GM12874 (cell line): Measurements from ENCODE around the gene PAPPA2.

Experiments used
- CTCF ChIP-seq: IDR thresholded peaks from 2 replicates; pipeline ENCODE4 v1.5.1; 2011; ENCODE audit warnings: low read depth, mild to moderate bottlenecking, control low read depth, low read length, moderate library complexity; ENCODE audit not compliant: insufficient read depth

The PAPPA2 gene

DNA sequence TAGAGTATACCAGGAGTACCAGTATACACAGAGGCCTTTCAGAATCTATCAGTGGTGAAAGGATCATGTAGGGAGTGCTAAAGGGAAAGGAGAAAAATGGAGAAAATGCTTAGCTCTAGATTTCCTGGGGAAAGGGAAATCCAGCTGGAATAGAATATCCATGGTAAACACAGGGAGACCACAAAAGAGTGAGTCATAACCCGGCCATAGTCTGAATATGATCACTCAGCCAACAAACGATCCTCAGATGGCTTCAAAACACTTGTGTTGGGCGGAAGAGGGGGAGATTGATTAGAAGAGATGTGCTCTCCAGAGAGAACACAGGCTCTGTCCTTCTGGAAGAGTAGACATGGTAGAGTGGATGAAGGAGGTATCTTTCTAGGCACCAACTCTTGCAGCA lies 180.6 kb downstream of the PAPPA2 start:
- no peak for TF ChIP-seq CTCF

DNA sequence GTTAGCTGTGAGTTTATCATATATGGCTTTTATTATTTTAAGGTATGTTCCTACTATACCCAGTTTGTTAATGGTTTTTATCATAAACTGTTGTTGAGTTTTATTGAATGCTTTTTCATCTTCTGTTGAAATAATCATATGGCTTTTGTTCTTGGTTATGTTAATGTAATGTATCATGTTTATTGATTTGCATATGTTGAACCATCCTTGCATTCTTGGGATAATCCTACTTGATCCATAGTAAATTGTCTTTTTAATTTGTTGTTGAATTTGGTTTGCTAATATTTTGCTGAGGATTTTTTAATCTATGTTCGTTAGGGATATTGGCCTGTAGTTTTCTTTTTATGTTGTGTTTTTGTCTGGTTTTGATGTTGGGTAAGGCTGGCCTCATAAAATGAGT lies 185.6 kb downstream of the PAPPA2 start:
- no peak for TF ChIP-seq CTCF

- no peak for TF ChIP-seq CTCF
Measured at GRCh38 chr1:176656257-176656995, 193.5 kb downstream of the PAPPA2 start.

- TF ChIP-seq CTCF, result no peak
Measured at GRCh38 chr1:176669782-176670181, 206.8 kb downstream of the PAPPA2 start.

- TF ChIP-seq CTCF, result no peak
Measured at GRCh38 chr1:176670853-176671252, 207.9 kb downstream of the PAPPA2 start.

DNA sequence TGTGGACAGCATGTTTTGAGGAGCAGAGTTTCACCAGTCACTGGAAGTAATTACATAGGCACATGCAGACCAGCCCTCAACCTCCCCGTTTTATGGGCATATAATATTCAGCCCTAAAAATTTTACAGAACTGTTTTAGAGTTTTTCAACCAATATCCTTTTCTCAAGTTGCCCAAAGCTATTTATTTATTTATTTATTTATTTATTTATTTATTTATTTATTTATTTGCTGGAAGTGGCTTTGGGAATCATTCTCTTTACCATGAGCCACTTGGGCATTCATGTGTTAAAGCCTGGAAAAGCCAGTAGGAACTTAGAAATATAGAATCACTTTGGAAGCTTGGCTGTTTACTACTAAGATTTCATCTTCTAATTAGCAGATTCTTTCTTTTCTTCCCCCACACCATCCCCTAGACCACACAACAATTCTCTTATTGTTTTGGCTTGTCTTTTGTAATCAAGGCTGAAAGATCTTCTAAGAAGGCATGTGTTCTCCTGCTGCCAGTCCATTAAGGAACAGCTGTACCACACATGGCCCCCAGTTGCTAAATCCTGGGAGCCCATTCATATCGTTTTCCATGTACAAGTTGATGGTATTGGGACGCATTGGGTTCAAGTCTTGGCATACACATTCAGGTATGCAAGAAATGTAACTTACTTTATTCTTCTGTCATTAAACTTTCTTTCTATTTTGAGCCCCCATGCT lies 220.0 kb downstream of the PAPPA2 start:
- no peak for TF ChIP-seq CTCF

DNA sequence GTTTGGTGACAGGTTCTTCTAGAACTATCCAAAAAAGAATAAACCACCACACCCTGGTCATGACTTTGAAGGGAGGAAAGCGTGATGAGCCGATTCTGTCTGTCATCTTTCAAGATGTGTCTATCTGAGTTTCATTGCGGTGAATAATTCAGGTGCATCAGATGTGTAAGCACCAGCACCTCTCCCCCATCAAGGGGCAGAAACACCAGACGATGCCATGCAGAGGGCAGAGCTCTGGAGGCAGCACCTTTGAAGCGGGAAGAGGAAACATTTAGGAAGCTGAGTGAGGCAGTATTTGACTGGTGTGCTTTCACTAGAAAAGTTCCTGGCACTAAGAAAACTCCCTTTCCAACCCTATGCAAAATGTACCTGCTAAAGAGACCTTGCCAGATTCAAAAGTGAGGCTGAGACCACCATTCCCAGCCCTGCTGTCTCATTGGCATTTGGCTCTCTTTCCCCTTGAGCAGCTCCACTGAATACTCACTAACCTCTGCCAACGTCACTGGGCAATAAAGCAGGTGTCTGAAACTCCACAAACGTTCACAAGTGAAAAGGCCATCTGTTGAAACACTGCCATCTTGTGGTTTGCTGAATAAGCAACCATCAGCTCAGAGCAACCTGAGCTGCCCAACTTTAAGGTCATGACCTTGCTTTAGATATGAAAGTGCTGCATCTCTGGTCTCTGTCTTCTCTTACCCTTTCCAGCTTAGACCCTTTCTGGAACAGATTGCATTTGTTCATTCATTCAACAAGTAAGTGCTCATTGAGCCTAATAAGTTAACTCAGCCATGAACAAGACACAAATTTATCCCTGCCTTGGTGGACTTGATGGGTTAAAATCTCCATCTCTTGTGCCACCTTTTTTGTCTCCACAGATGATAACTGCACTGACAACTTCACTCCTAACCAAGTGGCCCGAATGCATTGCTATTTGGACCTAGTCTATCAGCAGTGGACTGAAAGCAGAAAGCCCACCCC lies 228.6 kb downstream of the PAPPA2 start:
- TF ChIP-seq CTCF, result peak; percentile 68
